ENCODE results near the gene FECH.

The FECH gene

DNA sequence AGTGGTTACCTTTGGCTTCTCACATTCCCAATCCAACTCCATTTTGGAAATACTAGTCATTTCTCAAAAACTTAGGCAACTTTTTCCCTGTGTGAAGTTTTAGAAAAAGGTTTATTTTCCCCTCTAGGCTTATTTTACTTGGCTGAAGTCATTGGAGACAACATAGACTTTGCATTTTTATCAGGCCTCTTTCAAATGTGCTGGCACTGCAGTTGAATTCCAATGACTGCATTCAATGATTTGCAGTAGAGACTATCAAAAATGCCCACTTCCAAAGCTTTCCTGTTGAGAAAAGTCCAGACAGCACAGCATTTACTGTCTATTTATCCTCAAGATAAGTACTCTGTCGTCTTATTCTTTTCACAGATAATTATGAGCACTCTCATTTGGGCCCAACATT lies 81.3 kb downstream of the FECH start:
- H3K4me3 ChIP-seq (ENCODE audit: low read depth, low read length): no peak overlapping the region
- TF ChIP-seq, protein P1, sequence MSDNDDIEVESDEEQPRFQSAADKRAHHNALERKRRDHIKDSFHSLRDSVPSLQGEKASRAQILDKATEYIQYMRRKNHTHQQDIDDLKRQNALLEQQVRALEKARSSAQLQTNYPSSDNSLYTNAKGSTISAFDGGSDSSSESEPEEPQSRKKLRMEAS (IDR thresholded peaks at IDR 0.05; ENCODE audit: low read depth, low read length): no peak
- TF ChIP-seq POLR2A (IDR thresholded peaks at IDR 0.05; ENCODE audit: extremely low read depth, insufficient read length) (no peak), MYC (IDR thresholded peaks at IDR 0.05; ENCODE audit: low read depth, low read length) (no peak)
- TF ChIP-seq, protein P2, sequence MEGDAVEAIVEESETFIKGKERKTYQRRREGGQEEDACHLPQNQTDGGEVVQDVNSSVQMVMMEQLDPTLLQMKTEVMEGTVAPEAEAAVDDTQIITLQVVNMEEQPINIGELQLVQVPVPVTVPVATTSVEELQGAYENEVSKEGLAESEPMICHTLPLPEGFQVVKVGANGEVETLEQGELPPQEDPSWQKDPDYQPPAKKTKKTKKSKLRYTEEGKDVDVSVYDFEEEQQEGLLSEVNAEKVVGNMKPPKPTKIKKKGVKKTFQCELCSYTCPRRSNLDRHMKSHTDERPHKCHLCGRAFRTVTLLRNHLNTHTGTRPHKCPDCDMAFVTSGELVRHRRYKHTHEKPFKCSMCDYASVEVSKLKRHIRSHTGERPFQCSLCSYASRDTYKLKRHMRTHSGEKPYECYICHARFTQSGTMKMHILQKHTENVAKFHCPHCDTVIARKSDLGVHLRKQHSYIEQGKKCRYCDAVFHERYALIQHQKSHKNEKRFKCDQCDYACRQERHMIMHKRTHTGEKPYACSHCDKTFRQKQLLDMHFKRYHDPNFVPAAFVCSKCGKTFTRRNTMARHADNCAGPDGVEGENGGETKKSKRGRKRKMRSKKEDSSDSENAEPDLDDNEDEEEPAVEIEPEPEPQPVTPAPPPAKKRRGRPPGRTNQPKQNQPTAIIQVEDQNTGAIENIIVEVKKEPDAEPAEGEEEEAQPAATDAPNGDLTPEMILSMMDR (IDR thresholded peaks at IDR 0.05; ENCODE audit: low read depth, low read length): no peak
- DNase-seq (ENCODE audit: low read depth): no peak

DNA sequence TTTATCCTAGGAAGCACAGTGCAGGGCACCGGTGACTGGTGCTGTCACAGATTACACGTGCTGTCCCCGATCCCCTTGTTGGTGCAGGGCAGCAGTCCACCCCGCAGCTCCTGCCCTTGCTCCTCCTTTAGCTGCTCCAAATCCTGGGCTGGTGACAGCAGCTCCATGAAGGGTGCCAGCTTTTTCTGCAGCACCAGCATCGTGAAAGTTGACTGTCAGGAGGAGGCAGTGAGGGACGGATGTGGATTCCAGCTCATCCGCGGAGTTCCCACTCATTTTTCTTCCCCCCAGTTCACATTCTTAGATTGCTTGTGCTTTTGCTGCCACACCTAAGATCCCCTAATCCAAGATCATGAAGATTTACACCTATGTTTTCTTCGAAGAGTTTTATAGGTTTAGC lies 83.9 kb downstream of the FECH start:
- no peak for DNase-seq (ENCODE audit: low read depth)
- no peak overlapping the region for H3K4me3 ChIP-seq (ENCODE audit: low read depth, low read length)
- TF ChIP-seq, protein P2 (IDR thresholded peaks at IDR 0.05; ENCODE audit: low read depth, low read length): no peak
- no peak for TF ChIP-seq POLR2A (IDR thresholded peaks at IDR 0.05; ENCODE audit: extremely low read depth, insufficient read length)
- TF ChIP-seq MYC (IDR thresholded peaks at IDR 0.05; ENCODE audit: low read depth, low read length): no peak
- TF ChIP-seq, protein P1 (IDR thresholded peaks at IDR 0.05; ENCODE audit: low read depth, low read length): no peak

DNA sequence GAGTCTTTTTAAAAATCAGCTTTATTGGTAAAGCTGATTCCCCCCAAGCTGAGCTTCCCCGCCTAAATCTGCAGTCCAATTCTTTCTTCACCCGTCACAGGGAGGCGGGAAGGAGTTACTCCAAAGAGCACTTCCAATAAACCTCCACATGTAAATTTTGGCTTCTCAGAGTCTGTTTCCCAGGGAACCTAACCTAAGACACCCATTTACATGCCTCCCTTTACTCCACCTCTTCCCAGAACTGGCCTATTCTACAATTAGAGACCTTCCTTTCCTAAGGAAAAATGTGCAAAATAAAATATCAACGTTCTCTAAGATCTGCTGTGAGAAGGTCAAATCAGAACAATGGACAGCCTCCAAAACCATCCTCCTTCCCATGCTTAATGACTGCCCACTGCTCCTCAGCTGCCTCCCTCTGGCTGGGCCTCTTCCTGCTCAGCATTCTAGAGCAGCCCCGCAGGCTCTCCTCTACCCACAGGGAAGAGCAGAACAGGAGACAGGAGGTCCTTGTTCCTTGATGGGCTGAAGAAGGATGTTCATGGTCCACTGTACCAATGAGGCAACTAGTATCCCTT lies 87.7 kb downstream of the FECH start:
- H3K4me3 ChIP-seq (ENCODE audit: low read depth, low read length): no peak overlapping the region
- no peak for DNase-seq (ENCODE audit: low read depth)
- TF ChIP-seq, protein P2 (IDR thresholded peaks at IDR 0.05; ENCODE audit: low read depth, low read length): no peak
- TF ChIP-seq MYC (IDR thresholded peaks at IDR 0.05; ENCODE audit: low read depth, low read length) (no peak), POLR2A (IDR thresholded peaks at IDR 0.05; ENCODE audit: extremely low read depth, insufficient read length) (no peak)
- TF ChIP-seq, protein P1 (IDR thresholded peaks at IDR 0.05; ENCODE audit: low read depth, low read length): no peak
